Activated naive CD4-positive, alpha-beta T cell treated with anti-CD3 and anti-CD28 coated beads, Interleukin-2, amount 10 ng/mL, durations not matched to agents 5 hours and 36 hours (primary cell): ENCODE measurements around the gene SYCE1L. TPM values are rescaled to one million over a fixed set of nuclear protein-coding genes. Genes with fewer than 3 reads are reported as not detected.

ENCODE experiments used
- total RNA-seq, 2 experiments: library from RNA; stranded (reverse); gene quantifications; one replicate each; pipeline ENCODE4 v1.2.3, GENCODE V29; 2021

The SYCE1L gene
- 10 to 100 TPM; 15.2 to 17.9 TPM for total RNA-seq

GRCh38 chr16:77199211-77199610 is at the start of gene SYCE1L:
Gene SYCE1L (plus strand): TSS chr16:77199408. CDS start chr16:77199452, 44 bp downstream.

GRCh38 chr16:77190478-77191258 is 8.5 kb upstream of the SYCE1L start, which contains the start of gene MON1B:
Gene MON1B (plus strand): TSS chr16:77191190. CDS start chr16:77191486, 296 bp downstream.

Other genes with a start within 250 kb of the SYCE1L start
- 10 to 100 TPM; 67.4 to 69.6 TPM for gene MON1B, start 8.2 kb upstream of the SYCE1L start, total RNA-seq
- not detected for gene ADAMTS18, start 235.6 kb downstream of the SYCE1L start, total RNA-seq